DMS79 treated with DMSO at 0.1 percent for 48 hours (cell line): Measurements from ENCODE around the gene POU6F2.
A peak's percentile ranks its signal among the peaks of the same experiment; 100 is the strongest.

Source experiments
- DNase-seq: peaks from one replicate; lab custom pipeline; 2025; lab: John Stamatoyannopoulos, UW

Gene POU6F2

DNA sequence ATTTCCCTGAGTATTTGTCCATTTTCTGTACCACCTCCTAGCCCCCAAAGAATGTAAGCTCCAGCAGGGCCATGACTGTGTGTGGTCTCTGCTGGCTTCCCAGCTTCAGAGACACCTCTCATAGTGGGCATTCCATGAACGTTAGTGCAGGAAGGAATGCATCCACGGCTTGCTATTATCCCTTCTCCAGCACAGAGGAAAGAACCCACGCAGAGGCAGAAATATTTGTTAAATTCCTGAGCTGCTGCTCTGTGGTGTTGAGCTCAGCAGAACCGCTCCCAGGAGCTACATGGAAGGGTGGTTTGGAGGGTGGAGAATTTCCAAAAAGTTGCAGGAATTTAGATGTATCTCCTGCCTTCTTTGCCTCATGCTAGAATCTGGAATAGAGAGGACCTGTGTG lies 275.2 kb downstream of the POU6F2 start:
- no peak for DNase-seq

DNA sequence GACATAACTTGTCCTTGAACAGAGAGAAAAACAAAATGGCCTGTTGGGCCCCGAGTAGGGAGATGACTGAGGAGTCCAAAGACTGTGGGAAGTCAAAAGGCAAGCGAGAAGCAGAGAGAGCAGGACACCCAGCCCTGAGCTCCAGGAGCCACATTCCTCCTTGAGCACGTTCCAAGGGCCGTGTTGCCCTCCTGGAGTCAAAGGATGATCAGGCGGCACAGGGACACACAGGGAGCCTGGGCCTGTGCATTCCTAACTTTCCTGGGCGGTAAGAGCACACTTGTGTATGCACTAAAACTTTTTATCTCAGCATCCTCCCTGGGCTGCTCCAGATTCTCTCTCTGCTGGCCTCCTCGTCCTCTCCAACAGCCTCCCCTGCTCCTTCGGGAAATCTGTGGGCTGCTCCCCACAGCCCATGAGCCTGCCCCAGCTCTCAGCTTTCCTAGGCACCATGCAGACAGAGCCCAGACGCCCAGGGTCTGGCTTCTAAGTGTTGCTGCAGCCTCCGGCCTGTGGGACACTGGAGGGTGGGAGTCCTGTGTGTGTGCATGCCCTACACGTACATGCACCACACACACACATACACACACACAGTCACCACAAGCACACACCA lies 281.8 kb downstream of the POU6F2 start:
- DNase-seq = no peak

GRCh38 chr7:39260279-39260844 lies 282.7 kb downstream of the POU6F2 start:
- DNase-seq = no peak

DNA sequence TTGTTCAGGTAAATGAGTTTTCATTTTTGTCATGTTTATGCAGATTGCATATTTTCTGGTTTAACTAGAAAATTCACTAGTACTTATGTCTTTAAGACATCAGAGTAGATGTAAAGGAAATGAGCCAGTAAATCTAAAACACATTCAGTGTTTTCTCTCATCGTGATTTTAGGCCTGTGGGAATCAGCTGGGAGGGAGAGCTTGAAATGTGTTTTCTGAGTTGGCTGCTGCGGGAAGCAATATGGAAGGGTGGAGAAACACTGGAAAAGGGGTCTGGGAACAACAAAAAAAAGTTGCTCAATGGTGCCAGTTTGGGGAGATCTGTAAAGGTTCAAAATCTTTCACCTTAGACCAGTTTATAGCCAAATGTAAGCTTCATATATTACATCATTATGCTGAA lies 284.1 kb downstream of the POU6F2 start:
- no peak for DNase-seq

DNA sequence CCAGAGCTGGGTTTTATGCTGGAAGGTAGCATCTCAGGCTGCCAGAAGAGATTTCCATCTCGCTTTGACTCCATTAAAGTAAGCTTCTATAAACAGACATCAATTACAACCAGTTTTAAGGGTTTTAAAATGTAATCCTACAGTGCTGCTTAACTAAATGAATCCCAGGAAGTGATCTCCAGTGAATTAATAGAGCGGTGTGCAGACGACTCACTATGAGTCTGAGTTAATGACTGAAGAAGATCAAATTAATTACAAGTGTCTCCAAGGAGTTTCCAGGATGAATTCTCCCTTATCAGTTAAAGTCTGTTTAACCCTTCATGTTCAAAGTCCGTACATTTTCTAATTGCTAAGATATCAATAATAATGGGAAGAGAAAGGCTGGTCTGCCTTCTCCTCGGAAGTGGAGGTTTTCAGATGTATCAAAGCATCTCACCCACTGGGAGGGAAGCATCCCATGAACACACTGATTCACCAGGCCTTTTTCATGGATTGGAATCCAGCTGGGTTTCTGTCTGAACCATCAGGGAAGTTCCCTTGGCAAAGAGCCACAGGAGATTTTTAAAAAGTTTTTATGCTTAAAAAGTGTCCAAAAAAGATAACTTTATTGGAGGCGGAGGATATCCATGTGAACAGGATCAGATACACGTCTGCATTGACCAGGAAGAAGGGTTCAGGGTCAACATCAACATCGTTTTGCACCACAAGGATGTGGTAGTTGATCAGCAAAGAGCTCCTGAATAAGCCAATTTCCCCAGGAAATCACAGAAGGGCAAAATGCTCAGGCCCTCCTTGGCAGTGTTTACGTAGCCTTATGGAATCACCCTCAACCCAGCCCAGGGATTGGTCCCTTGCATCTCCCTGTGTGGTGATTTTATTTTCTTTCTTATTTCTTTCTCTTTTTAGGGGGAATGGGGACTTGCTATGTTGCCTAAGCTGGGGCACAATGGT lies 288.2 kb downstream of the POU6F2 start:
- no peak for DNase-seq

DNA sequence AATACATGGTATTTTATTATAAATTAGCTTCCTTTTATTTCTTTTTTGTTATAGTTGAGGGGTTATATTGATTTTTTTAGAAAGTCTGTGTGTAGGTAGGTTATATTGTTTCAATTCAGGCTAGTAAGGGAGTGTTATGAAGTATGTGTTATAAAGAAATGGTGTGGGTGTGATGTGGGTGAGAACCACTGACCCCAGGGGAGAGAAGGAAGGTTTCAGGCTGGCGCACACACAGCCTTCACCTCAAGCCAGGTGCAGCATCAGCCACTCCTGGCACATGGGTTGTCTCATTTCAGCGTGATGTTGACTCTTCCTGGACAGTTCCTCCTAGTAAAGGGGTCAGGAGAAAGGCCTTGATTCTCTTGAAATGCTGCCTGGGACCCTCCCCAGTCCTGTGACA lies 291.3 kb downstream of the POU6F2 start:
- DNase-seq = no peak

GRCh38 chr7:39270018-39270417 lies 292.3 kb downstream of the POU6F2 start:
- DNase-seq = no peak

DNA sequence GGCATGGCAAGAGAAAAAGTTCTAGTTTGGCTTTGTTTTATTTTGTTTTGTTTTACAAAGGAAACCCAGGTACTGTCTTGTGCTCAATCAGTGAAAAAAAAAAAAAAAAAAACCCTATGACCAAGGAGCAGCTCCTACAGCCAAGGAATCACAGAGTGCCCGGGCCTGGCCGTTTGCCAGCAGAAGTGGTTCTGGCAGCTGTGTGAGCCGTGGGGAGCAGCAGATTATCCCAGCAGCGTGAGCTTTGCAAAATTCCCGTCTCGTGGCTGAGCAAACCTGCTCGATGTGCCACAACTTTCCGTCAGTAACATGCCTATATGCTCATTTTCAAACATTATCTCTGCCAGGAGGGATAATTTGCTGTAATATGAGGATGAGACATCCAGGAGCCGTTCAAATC lies 293.7 kb downstream of the POU6F2 start:
- peak; percentile 86 for DNase-seq

DNA sequence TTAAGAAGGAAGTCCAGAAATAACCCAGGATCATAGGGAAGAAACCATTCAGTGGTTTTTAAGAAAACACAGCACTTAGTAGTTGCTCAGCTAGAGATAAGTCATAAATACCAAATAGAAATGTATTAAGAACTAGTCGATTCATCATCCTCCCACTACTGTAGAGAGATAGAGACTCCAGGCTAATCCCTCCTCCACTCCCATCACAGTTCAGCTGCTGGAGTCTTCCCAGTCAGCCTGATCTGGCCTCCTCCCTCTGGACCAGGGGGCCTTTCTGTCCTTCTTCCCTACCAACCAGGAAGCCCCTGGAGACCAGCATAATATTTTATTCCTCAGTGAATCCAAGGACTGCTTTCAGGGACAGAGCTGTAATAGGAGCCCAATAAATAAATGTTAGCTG lies 294.4 kb downstream of the POU6F2 start:
- DNase-seq = no peak

DNA sequence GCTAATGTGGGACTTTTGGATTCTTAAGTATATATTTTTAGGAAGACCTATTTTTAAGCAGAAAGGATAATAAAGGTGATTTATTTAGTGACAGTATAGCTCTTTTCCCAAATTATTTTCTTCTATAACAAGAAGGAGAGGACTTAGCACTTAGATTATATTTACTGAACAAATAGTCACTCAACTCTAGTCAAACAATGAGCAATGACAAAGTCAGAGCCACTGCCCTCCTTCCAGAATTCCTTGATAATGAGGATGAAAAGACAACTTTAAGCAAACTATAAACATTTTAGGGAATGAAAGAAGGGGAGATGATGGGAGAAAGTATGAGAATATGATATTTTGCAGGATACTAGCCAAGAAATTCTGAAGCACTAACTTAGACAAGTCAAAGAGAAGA lies 295.0 kb downstream of the POU6F2 start:
- DNase-seq = no peak

DNA sequence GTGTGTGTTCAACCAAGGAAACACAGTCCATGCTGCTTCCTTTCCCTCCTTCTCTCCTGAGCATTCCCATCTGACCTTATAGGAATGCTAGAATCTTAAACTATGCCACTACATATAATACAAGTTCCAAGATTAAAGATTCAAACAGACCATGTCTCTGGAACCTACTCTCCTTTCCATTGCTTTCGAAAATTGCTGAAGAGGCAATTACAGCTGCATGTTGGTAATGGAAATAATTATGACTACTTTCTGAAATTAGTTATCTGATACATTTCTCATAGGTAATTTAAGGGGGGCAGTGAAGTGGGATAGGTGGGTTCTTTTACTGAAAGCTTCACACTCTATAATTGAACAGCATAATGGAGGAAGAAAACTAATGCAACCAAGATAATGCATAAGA lies 302.6 kb downstream of the POU6F2 start:
- DNase-seq = no peak

- DNase-seq = no peak
Observed at GRCh38 chr7:39285256-39285655, 307.5 kb downstream of the POU6F2 start.

DNA sequence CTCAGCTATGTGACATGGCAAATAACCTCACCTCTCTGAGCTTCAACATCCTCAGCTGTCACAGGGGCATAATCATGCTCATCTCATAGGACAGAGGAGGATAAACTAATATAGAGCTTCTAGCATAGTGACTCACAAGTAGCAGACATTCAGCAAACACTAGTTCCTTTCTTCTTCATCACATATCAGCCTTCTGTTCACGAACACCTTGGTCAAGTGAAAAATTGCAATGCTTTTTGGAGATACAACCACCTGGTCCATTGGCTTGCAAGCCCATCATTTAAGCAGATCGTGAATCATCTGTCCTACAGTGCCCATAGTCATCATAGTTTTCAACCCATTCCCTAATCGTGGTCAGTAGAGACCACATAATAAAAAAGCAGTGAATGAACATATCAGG lies 310.6 kb downstream of the POU6F2 start:
- DNase-seq = no peak

DNA sequence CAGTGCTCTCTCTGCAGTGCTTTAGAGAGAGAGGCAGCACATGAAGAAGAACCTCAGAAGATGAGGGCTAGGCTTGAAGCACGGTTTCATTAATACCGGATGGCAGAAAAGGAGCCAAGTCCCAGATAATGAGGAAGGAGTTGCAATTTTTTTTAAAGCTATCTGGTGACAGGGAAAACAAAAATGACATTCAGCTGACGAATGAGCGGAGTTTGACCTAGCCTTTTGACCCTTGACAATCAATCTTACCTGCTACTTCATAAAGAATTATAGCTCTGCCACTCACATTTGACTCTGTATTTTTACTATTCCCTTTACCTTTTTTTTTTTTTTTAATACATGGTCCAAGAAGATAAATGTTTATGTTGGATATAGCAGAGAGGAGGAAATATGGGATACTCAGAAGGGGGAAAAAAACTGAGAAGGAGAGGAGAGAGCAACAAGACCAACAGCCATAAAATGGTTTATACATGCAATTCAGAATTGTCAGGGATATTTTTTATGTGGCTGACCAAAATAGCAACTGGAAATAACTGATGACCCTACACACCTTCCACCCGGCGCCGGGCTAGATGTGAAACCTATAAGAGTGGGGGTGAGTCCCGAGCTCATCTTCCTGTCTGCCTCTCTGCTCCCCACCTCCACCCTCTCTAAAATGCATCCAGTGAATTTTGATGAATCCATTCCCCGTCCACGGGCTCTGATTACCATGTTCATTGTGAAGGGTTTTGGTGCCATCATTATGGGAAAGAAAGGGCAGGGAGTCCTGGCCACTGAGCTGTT lies 314.1 kb downstream of the POU6F2 start:
- no peak for DNase-seq

GRCh38 chr7:39293056-39293823 lies 315.5 kb downstream of the POU6F2 start:
- no peak for DNase-seq

DNA sequence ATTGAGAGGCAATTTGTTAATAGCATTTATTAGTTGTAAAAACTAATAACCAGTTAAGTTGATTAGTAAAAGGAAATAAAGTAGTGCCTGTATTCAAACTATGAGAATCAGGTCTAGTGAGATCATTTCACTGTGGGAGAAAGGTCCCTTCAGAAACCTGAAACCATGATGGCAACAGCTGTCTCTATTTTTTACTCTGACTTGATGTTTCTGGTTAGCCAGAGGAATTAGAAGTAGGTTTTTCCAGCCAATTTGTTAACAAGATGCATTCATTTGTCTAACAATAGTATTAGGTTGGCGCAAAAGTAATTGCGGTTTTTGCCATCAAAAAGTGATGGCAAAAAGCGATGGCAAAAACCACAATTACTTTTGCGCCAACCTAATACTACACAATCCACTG lies 316.3 kb downstream of the POU6F2 start:
- DNase-seq = no peak

GRCh38 chr7:39295796-39296195 lies 318.1 kb downstream of the POU6F2 start:
- no peak for DNase-seq

GRCh38 chr7:39299695-39300094 lies 322.0 kb downstream of the POU6F2 start:
- no peak for DNase-seq

- DNase-seq = no peak
Observed at GRCh38 chr7:39300276-39300675, 322.6 kb downstream of the POU6F2 start.

DNA sequence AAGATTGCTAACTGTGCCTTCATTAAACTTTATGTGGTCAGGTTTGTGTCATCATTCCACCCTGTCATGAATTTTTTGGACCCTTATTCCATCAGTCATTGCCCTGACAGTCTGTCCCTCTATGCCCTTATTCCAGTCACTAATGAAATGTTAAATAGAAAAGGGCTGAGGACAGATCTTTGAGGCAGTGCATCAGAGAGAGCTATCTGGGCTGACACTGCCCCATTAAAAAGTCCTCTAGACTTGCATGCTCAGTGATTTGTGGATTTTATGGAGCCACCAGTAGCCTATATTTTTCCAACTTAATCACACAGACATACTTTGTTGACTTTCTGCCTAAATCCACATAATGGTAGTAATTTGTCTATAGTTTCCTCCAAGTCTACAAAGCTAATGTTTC lies 323.8 kb downstream of the POU6F2 start:
- no peak for DNase-seq

DNA sequence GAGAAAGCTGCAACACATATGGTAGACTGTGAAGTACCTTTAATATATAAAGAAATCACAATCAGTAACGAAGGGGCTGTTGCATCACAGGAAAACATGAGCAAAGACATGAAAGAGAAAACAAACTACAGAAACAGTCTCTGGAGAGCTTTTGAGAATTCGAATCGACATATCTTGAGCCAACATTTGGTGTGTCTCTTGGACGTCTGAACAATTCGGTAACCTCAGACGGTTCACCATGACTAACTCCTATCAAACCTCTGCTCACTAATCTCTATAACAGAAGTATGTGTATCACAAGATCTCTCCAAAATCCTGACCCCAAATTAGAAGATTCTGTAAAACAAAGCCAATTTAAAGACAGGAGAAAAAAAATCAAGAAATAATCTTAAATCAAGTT lies 326.5 kb downstream of the POU6F2 start:
- DNase-seq = no peak
